HG03558 (cell line): ENCODE data around the gene SLC7A8.

Experiments
- ATAC-seq: cut with Tn5 transposase; IDR thresholded peaks from one replicate; pipeline ENCODE4 v1.9.1; 2021; ENCODE audit warnings: moderate number of reproducible peaks; ENCODE audit not compliant: unreplicated experiment; ENCODE audit errors: extremely low read depth

SLC7A8 gene

DNA sequence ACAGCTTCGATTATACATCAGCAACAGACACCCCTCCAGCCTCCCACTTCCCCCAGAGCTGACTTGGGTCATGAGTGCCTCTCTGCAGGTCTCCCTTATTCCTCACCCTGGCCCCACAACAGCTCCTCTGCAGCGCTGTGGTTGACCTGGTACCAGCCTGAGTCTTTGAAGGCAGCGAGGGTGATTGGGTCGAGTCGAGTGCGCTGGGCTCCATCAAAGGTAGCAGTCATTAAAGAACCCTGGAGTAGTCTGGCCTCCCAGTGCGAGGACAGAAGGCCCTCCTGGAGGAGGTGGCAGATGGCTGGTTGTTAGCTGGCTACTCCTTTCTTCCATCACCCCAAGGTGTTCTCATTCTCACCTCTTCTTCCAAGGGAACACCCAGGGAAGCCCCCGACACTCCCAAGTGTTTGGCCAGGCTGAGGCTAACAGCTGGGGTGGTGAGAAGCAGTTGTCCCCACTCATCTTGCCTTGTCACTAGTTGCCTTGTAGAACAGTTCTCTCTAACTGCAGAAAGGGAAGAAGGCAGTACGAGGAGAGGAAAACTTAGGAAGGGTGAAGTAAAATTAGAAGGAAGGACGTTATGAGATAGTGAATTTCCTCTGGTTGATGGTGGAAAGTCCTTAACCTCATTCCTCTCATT lies 81.4 kb downstream of the SLC7A8 start:
- ATAC-seq: no peak

- no peak for ATAC-seq
Observed at GRCh38 chr14:23101213-23101970, 82.1 kb downstream of the SLC7A8 start.

DNA sequence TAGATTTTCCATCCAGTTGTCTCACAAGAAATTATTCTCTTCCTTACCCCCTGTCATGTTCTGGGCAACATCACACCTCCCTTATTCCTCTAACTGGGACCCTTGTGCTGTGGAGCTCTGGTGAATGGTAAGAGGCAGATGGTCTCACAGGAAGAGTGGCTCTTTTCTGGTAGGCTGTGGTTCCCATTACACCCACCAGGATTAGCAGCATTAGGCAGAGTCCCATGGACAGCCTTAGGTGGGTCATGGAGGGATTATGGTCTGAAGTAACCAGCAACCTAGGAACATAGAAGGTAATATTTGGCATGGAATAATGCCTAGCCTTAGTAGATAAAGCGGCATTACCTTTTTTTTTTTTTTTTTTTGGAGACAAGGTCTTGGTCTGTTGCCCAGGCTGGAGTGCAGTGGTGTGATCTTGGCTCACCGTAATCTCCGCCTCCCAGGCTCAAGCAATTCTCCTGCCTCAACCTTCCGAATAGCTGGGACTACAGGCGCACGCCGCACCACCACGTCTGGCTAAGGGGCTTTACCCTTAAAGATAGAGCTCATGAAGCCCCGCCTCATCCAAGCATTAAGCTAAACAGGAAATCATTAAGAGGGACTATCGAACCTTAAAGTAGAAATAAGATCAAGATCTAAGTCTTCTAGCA lies 84.1 kb downstream of the SLC7A8 start:
- ATAC-seq: no peak

- ATAC-seq: no peak
Observed at GRCh38 chr14:23097786-23098185, 85.7 kb downstream of the SLC7A8 start.

DNA sequence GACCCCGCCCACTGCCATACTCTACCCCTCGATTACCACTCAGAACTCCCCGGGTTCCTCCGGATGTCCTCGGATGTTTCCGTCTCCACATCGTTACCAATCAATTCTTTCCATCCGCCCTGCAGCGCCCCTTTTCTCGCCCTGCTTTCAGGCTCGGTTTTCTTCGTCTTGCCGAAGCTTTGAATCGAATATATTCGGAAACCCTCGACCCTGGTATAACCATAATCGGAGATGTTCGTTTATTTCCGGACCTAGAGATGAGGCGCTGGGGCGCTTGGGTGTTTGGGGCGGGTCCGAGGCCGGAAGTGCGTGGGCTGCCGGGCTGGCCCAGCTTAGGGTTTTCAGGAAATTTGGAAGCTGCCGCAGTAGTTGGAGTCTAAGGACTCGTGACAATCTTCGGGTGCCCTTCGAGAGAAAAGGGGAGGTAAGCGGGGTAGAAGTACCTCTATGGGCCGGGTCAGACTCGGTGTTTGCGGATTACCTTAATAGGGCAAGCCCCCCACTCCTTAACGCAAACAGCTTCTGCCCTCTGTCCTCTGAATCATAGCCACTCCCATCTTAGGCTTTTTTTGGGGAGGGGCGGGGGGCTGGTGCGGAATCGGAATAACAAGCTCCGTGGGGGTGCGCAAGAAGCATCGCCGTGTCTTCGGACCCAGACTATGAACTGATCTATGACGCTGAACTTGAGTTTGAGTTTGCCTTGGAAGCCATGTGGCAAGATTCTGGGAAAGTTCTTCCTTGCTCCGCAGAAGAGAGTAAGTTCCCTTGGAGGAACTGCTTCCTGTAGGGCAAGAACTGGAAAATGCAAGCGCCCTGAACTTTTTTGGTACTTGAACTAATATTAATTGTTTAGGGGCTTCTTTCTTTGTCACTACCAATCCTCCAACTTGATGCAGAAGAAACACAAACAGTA lies 88.0 kb downstream of the SLC7A8 start, which contains the start of gene C14orf119:
TSS of gene C14orf119 (plus strand) at position 310 of the 913 bp plus-strand sequence. CDS start 2,154 bp downstream, outside the sequence.
- peak; percentile 85 for ATAC-seq

- ATAC-seq: peak; percentile 6
Observed at GRCh38 chr14:23094666-23095195, 88.7 kb downstream of the SLC7A8 start, which contains the start of gene ACIN1. Gene ACIN1, minus strand, starts transcription at chr14:23095136. Its CDS starts 24 bp downstream, at chr14:23095112.

- no peak for ATAC-seq
Observed at GRCh38 chr14:23093991-23094665, 89.3 kb downstream of the SLC7A8 start.

- no peak for ATAC-seq
Observed at GRCh38 chr14:23093526-23093925, 89.9 kb downstream of the SLC7A8 start.

- no peak for ATAC-seq
Observed at GRCh38 chr14:23093104-23093503, 90.4 kb downstream of the SLC7A8 start.

DNA sequence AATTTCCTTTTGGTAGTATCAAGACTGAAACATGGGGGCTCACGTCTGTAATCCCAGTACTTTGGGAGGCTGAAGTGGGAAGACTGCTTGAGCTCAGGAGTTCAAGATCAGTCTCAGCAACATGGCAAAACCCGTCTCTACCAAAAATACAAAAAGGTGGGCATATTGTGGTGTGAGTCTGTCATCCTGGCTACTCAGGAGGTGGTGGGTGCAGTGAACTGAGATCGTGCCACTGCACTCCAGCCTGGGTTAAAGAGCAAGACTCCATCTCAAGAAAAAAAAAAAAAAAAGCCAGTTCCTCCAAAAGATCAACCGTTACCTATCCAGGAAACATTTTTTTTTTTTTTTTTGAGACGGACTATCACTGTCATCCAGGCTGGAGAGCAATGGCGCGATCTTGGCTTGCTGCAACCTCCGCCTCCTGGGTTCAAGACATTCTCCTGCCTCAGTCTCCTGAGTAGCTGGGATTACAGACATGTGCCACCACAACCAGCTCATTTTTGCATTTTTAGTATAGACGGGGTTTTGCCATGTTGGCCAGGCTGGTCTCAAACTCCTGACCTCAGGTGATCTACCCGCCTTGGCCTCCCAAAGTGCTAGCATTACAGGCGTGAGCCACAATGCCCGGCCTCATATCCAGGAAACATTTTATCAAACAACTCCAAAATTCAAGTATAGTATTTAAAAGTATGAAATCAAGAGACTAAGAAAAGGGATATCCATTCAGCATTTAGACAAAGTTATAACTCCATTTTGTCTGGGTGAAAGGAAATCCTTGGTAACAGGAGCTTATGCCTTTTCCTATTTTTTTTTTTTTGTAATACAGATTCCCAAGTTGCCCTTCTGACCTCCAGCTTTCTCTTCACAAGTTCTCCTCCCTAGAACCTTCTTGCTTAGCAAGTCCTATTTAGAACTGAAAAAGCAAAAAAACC lies 91.9 kb downstream of the SLC7A8 start:
- ATAC-seq: no peak

- no peak for ATAC-seq
Observed at GRCh38 chr14:23090254-23090636, 93.2 kb downstream of the SLC7A8 start.

DNA sequence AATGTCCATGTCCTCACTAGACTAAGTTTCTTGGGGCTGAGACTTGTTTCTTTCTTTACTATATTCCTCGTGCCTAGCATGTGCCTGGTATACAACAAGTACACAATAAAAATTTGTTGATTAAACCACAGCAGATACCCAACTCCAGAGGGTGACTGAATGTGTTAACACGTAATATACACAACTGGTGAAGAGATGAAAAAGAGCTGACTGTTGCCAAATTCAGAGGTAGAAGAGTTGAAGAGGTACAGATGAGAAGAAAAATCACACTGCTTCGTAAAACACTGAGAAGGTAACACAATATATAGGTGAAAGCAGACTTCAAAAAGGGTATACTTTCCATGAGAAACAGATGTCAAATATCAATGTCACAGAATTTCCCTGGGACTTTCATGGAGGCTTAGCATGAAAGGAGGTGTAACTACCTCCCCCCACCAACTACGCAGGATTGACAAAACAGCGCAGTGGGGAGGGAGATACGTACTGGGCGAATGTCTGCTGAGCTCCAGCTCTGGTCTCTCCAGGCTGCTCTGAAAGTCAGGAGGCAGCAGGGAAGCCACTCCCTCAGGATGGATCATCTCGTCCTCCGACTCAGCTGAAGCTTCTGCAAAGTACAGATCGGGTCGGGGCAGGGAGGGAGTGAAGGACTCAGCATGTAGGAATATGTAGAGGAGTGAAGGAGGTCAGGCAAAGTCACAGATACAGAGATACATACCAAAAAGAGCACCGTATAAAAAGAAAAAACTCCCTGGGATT lies 93.8 kb downstream of the SLC7A8 start:
- no peak for ATAC-seq

DNA sequence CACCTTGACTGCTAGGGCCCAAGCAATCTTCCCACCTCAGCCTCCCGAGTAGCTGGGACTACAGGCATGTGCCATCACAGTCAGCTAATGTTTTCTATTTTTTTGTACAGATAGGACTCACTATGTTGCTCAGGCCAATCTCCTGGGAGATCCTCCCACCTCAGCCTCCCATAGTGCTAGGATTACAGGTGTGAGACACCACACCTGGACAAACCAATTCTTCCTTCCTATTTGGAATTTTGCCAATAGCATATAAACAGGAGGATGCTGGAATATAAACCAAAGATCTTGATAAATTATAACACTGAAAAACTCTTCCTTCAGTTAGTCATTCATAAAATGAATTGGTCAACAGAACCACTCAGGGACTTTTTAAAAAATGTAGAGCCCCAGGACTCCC lies 96.9 kb downstream of the SLC7A8 start:
- ATAC-seq: no peak

DNA sequence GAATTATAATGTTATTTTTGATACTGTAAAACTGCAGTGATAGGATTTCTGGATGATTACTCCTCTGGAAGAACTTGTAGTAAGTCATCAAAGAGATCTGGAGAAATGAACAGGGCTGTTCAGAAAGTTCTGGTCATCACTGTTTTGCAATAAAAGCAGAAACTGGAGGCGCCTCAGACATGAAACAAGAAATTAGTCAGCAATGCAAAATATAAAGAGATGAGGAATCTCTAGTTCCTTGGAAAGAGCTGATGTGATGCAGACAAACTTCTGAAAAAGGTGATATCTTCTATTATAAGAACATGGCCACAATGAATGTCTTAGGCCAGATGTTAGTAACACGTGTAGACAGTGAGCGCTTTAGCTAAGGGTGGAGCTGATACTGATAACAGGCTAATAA lies 98.0 kb downstream of the SLC7A8 start:
- ATAC-seq: no peak

GRCh38 chr14:23080474-23080873 lies 103.0 kb downstream of the SLC7A8 start:
- ATAC-seq: no peak

DNA sequence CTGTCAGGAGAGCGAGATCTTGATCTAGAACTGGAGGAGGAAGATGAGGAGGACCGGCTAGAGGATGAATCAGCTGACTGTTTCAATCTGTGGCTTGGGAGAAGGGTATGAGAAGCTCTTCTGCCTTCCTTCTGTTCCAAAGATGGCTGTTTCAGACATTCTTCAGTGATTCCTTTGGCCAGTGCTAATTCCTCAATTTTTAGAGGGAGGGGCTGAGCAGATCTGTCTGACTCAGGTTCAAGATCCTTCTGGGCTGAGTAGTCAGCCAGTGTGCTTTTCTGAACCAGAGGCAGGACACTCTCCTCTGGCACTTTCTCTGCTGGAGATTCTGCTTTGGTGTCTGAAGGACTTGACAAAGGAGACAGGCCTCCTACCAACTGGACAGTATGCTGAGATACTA lies 103.7 kb downstream of the SLC7A8 start:
- ATAC-seq: no peak

- ATAC-seq: no peak
Observed at GRCh38 chr14:23078692-23079116, 104.8 kb downstream of the SLC7A8 start.

GRCh38 chr14:23077962-23078361 lies 105.5 kb downstream of the SLC7A8 start:
- ATAC-seq: no peak
